SU-DHL-6 (cell line): ENCODE data around the gene DYNC1LI2.

Source experiments
- CTCF ChIP-seq: fragments of 200-600 bp; sonication (generic); IDR thresholded peaks from one replicate; pipeline ENCODE4 v1.5.1; 2017; ENCODE audit warnings: antibody characterized with exemption, mild to moderate bottlenecking, low read length, moderate library complexity; ENCODE audit not compliant: insufficient read depth, poor library complexity, severe bottlenecking
- EZH2phosphoT487 ChIP-seq: fragments of 200-600 bp; sonication (generic), shearing (Covaris generic); conservative IDR thresholded peaks from 2 replicates; pipeline ENCODE4 v1.6.1; 2018; ENCODE audit warnings: mild to moderate bottlenecking, antibody characterized with exemption, low read length, moderate library complexity, mixed read lengths

GRCh38 chr16:66741169-66741900, 10.1 kb downstream of the DYNC1LI2 start:
- TF ChIP-seq CTCF (no peak), EZH2phosphoT487 (no peak)
